Measurements from ENCODE around the gene IRS2.
A peak's percentile ranks its signal among the peaks of the same experiment; 100 is the strongest.

Gene IRS2

GRCh38 chr13:109807345-109807744, 21.0 kb upstream of the IRS2 start:
- DNase-seq (ENCODE audit: low spot score): no peak

- DNase-seq (ENCODE audit: low spot score): no peak
Observed at GRCh38 chr13:109804654-109805053, 18.3 kb upstream of the IRS2 start.

GRCh38 chr13:109803825-109804224, 17.4 kb upstream of the IRS2 start:
- no peak for DNase-seq (ENCODE audit: low spot score)

GRCh38 chr13:109802936-109803335, 16.6 kb upstream of the IRS2 start:
- DNase-seq (ENCODE audit: low spot score): no peak

GRCh38 chr13:109795011-109795410, 8.6 kb upstream of the IRS2 start:
- DNase-seq (ENCODE audit: low spot score): no peak

GRCh38 chr13:109794095-109794494, 7.7 kb upstream of the IRS2 start:
- DNase-seq (ENCODE audit: low spot score): no peak

GRCh38 chr13:109792416-109793059, 6.2 kb upstream of the IRS2 start:
- no peak for DNase-seq (ENCODE audit: low spot score)

GRCh38 chr13:109790942-109791605, 4.7 kb upstream of the IRS2 start:
- DNase-seq (ENCODE audit: low spot score): no peak

- DNase-seq (ENCODE audit: low spot score): no peak
Observed at GRCh38 chr13:109790086-109790485, 3.7 kb upstream of the IRS2 start.

- no peak for DNase-seq (ENCODE audit: low spot score)
Observed at GRCh38 chr13:109789262-109789661, 2.9 kb upstream of the IRS2 start.

- DNase-seq (ENCODE audit: low spot score): no peak
Observed at GRCh38 chr13:109788372-109789111, 2.2 kb upstream of the IRS2 start.

- peak; percentile 30 for DNase-seq (ENCODE audit: low spot score)
Observed at GRCh38 chr13:109787135-109787954, 962 bp upstream of the IRS2 start.

- peak; percentile 18 for DNase-seq (ENCODE audit: low spot score)
Observed at GRCh38 chr13:109785892-109786450, 412 bp downstream of the IRS2 start.

GRCh38 chr13:109785141-109785891, 1.1 kb downstream of the IRS2 start:
- DNase-seq (ENCODE audit: low spot score): no peak

GRCh38 chr13:109784590-109785140, 1.7 kb downstream of the IRS2 start:
- DNase-seq (ENCODE audit: low spot score): peak; percentile 65

GRCh38 chr13:109783815-109784589, 2.4 kb downstream of the IRS2 start:
- no peak for DNase-seq (ENCODE audit: low spot score)

- DNase-seq (ENCODE audit: low spot score): no peak
Observed at GRCh38 chr13:109783447-109783814, 3.0 kb downstream of the IRS2 start.

- no peak for DNase-seq (ENCODE audit: low spot score)
Observed at GRCh38 chr13:109782823-109783431, 3.5 kb downstream of the IRS2 start.

- no peak for DNase-seq (ENCODE audit: low spot score)
Observed at GRCh38 chr13:109782066-109782822, 4.1 kb downstream of the IRS2 start.

Measured in germinal center (tissue), 1 donor.